ENCODE data around the gene SCAPER. TPM values are rescaled to one million over a fixed set of nuclear protein-coding genes. Genes with fewer than 3 reads are reported as not detected.

SCAPER gene
- 6.7 and 7.6 TPM in 2 replicates for total RNA-seq

DNA sequence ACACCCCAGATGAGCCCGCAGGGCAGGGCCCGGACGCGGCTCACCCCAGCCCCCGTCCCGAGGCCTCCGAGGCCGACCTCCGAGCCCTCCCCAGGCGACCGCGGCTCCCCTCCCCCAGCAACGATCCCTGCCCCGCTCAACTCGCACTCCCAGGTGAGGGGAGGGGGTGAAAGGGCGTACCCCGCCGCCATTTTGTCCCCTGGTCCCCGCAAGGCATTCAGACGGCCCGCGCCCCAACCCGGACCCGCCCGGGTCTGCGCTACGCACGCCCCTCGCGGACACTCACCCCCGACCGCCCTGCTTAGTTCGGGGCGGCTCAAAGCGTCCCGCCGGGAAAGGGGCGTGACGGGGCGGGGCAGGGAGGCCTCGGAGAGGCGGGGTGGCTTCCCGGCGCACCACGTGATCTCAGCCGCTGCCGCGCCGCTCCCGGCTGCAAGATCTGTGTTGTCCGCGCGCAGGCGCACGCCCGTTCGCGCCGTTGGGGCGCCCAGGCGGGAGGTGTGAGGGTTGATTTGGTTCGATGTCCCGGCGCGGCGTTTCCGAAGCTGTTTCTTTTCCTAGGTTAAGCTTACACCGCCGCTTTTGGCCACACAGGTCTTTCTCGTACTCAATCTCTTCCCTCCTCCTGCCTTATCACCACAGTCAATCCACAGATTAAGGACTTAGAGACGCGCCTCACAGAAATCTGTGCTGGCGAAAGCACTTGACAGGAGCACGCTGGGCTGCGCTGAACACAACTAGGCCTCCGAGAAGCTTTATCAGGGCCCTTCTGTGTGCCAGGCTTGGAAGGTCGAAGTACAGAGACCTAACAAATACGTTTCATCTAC is at the start of gene SCAPER:
SCAPER (minus strand) TSS at position 328 of the 827 bp plus-strand sequence. CDS start 21,523 bp downstream, outside the sequence.

GRCh38 chr15:76931397-76932134 is 26.4 kb upstream of the SCAPER start, which contains the start of gene RCN2:
Gene RCN2, plus strand, starts transcription at chr15:76931749. Its CDS starts 93 bp downstream, at chr15:76931842.

GRCh38 chr15:76336254-76337058 is 568.7 kb downstream of the SCAPER start, which contains the start of gene ISL2:
Gene ISL2, plus strand, starts transcription at chr15:76336773. Its CDS starts 111 bp downstream, at chr15:76336884.

GRCh38 chr15:76311100-76311953 is 593.8 kb downstream of the SCAPER start, which contains the start of gene ETFA:
Gene ETFA, minus strand, starts transcription at chr15:76311469. Its CDS starts 81 bp downstream, at chr15:76311388.

Other genes starting within 250 kb of the SCAPER start
- 60.4 and 66.3 TPM in 2 replicates for gene RCN2, start 26.4 kb upstream of the SCAPER start, total RNA-seq
- 1.4 and 1.8 TPM in 2 replicates for gene PSTPIP1, start 89.8 kb upstream of the SCAPER start, total RNA-seq
- gene TSPAN3, start 165.8 kb upstream of the SCAPER start, total RNA-seq: 150 and 311 TPM in 2 replicates

Measured in epithelial cell of alveolus of lung (primary cell).